ENCODE data around the gene CYP4F12.
"Not testable (repeated sequence)": the region's sequence is repeated elsewhere in the genome, so short reads cannot be mapped to it uniquely, and the experiment has no call there.

Gene CYP4F12

GRCh38 chr19:15672580-15673175 lies at the start of gene CYP4F12:
Gene CYP4F12, plus strand, starts transcription at chr19:15673087. Its CDS starts 443 bp downstream, at chr19:15673530.
- DNase-seq, result no peak

GRCh38 chr19:15623711-15624318 lies 49.1 kb upstream of the CYP4F12 start:
- DNase-seq, result no peak

- no peak for DNase-seq
Measured at GRCh38 chr19:15628236-15629002, 44.5 kb upstream of the CYP4F12 start.

GRCh38 chr19:15629003-15629880 lies 43.6 kb upstream of the CYP4F12 start:
- DNase-seq, result peak; percentile 85

GRCh38 chr19:15631817-15632216 lies 41.1 kb upstream of the CYP4F12 start:
- DNase-seq, result no peak

GRCh38 chr19:15633082-15633835 lies 39.6 kb upstream of the CYP4F12 start:
- DNase-seq, result no peak

- DNase-seq, result no peak
Measured at GRCh38 chr19:15634105-15634504, 38.8 kb upstream of the CYP4F12 start.

- no peak for DNase-seq
Measured at GRCh38 chr19:15635016-15635805, 37.7 kb upstream of the CYP4F12 start.

- no peak for DNase-seq
Measured at GRCh38 chr19:15636026-15636425, 36.9 kb upstream of the CYP4F12 start.

GRCh38 chr19:15639596-15639995 lies 33.3 kb upstream of the CYP4F12 start:
- DNase-seq, result no peak

- peak; percentile 35 for DNase-seq
Measured at GRCh38 chr19:15640294-15640903, 32.5 kb upstream of the CYP4F12 start, which contains the start of gene CYP4F3. Gene CYP4F3, plus strand, starts transcription at chr19:15640897. Its CDS starts 519 bp downstream, at chr19:15641416.

- DNase-seq, result no peak
Measured at GRCh38 chr19:15640904-15641597, 31.8 kb upstream of the CYP4F12 start.

- DNase-seq, result no peak
Measured at GRCh38 chr19:15641901-15642491, 30.9 kb upstream of the CYP4F12 start.

GRCh38 chr19:15642807-15643206 lies 30.1 kb upstream of the CYP4F12 start:
- DNase-seq, result no peak

GRCh38 chr19:15643387-15643786 lies 29.5 kb upstream of the CYP4F12 start:
- DNase-seq, result no peak

- DNase-seq, result no peak
Measured at GRCh38 chr19:15644066-15644741, 28.7 kb upstream of the CYP4F12 start.

- DNase-seq, result no peak
Measured at GRCh38 chr19:15644816-15645215, 28.1 kb upstream of the CYP4F12 start.

- DNase-seq, result no peak
Measured at GRCh38 chr19:15649526-15649925, 23.4 kb upstream of the CYP4F12 start.

GRCh38 chr19:15650123-15650522 lies 22.8 kb upstream of the CYP4F12 start:
- not testable (repeated sequence) for DNase-seq
